C4-2B (cell line): ENCODE results near the gene MTA1.

Source experiments
- H3K27ac ChIP-seq: fragments of 450-650 bp; 2 replicates; pipeline ENCODE4 v1.5.1; 2017
- ZFX ChIP-seq: fragments of 450-650 bp; IDR thresholded peaks from 2 replicates; pipeline ENCODE4 v1.6.1; 2017
- TF ChIP-seq, protein P1 (sequence below): fragments of 450-650 bp; conservative IDR thresholded peaks from 2 replicates; pipeline ENCODE4 v1.5.1; 2017; ENCODE audit warnings: mild to moderate bottlenecking

The MTA1 gene

GRCh38 chr14:105418269-105419194, 1.1 kb upstream of the MTA1 start:
- TF ChIP-seq, protein P1, sequence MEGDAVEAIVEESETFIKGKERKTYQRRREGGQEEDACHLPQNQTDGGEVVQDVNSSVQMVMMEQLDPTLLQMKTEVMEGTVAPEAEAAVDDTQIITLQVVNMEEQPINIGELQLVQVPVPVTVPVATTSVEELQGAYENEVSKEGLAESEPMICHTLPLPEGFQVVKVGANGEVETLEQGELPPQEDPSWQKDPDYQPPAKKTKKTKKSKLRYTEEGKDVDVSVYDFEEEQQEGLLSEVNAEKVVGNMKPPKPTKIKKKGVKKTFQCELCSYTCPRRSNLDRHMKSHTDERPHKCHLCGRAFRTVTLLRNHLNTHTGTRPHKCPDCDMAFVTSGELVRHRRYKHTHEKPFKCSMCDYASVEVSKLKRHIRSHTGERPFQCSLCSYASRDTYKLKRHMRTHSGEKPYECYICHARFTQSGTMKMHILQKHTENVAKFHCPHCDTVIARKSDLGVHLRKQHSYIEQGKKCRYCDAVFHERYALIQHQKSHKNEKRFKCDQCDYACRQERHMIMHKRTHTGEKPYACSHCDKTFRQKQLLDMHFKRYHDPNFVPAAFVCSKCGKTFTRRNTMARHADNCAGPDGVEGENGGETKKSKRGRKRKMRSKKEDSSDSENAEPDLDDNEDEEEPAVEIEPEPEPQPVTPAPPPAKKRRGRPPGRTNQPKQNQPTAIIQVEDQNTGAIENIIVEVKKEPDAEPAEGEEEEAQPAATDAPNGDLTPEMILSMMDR, result no peak
- TF ChIP-seq ZFX, result no peak

DNA sequence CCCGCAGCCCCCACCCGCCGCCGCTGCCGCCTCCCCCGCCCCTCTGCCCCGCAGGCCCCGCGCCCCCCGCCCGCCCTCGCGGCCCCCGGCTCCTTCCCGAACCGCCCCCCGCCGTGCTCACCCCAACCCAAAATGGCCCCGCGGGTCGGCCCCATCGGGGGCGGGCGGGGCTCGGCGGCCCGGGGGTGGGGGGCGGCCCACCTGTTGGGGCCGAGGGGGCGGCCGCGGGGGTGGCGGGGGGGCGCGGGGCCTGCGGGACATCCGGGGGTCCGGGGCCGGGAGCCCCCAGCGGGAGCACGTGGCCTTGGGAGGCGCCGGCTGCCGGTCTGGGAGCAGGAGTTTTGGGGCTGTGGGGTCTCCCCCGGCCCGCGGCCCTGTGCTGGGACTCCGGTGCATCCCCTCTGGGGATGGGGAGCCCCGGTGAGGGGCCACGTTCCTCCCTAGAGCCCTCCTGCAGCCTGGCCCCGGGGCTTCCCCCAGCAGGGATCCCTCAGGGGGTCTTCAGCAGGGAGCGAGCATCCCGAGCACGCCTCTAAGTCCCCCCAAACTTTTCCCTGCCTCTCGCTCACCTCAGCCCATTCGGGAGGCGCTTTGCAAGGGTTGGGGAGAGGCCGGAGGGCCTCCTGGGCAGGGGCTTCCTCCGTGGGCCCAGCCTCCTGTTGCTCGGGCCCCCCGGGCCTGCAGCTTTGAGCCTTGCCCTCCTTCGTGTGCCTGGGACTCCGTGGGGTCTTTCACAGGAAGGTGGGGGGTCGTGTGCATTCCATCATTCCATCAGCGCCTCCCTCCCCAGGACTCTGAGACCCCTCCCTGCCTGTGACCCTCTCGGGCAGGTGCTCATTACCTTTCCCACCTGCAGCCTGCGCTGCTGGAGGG, 710 bp downstream of the MTA1 start:
- H3K27ac ChIP-seq, result peak overlapping the region; percentile 80
- no peak for TF ChIP-seq ZFX
- TF ChIP-seq, protein P1, result no peak

More at GRCh38 chr14:105418269-105419194, 1.1 kb upstream of the MTA1 start:
- H3K27ac ChIP-seq, result peak overlapping the region; percentile 80

DNA sequence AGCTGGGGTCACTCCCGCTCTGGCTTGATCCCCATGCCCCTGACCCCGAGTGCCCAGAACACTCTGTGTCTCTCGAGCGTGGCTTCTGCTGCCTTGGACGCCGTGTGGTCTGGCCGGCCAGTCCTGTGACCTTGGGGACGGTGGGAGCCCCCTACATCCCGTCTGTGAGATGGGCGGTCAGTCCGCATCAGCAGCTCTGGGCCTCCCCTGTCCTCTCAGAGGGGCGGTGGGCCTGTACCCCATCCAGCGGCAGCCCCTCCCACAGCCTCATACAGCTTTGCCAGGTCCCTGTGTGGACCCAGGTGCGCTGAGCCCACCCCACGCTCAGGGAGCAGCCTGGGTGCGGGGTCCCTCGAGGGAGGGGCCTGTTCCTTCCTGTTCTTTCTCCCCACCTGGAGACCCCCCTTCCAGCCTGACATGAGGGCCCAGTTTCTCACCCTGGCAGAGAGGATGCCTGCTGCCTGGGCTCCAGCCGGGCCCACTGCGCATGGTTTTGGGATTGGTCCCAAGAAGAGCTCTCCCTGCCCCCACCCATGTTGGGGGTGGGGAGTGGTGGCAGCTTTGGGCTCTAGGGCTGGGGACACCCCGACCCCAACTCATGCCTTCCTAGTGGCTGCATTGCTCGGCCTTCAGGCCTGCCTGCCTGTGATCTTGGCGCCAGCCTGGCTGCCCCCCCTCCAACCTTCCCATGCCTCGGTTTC, 1.5 kb downstream of the MTA1 start:
- peak overlapping the region; percentile 80 for H3K27ac ChIP-seq
- TF ChIP-seq, protein P1, result no peak
- no peak for TF ChIP-seq ZFX

- peak overlapping the region; percentile 80 for H3K27ac ChIP-seq
- TF ChIP-seq, protein P1, result no peak
- no peak for TF ChIP-seq ZFX
Observed at GRCh38 chr14:105421723-105422615, 2.3 kb downstream of the MTA1 start.

DNA sequence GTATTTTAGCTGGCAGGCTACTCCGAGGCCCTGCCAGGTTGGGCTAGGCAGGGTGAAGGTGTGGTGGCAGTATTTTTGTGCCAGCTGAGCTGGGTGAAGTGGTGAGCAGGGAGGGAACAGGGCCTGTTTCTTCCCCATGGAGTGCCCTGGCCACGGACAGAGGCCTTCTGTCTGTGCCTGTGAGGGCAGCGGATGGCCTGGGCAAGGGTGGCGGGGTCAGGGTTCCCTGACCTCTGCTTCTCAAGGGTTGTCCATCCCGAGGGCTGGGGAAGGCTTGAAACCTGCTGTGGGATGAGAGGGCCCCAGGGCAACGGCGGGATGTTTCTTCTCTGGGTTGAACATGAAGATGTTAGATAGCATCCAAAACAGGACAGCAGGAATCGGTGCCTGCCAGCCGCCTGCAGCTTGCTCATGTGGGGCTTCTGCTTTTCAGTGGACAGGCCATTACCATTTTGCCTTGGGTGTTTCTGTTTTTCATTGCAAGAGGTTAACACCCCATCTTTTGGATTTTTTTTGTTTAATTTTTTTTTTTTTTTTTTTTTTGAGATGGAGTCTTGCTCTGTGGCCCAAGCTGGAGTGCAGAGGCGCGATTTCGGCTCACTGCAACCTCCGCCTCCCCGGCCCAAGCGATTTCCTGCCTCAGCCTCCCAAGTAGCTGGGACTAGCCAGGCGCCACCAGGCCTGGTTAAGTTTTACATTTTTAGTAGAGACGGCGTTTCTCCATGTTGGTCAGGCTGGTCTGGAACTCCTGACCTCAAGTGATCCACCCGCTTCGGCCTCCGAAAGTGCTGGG, 3.3 kb downstream of the MTA1 start:
- TF ChIP-seq ZFX, result no peak
- TF ChIP-seq, protein P1, result no peak
- H3K27ac ChIP-seq, result peak overlapping the region; percentile 80
